HUES64 (cell line): ENCODE results near the gene TOM1.

Source experiments
- H3K27ac ChIP-seq: 2 replicates; pipeline ENCODE4 v1.7.0; 2013; ENCODE audit warnings: low read depth, low read length, inconsistent platforms
- H3K27me3 ChIP-seq: 2 replicates; pipeline ENCODE4 v1.6.1; 2013; ENCODE audit warnings: mild to moderate bottlenecking, low read length; ENCODE audit not compliant: insufficient read depth
- H3K36me3 ChIP-seq: 2 replicates; pipeline ENCODE4 v1.6.1; 2013; ENCODE audit warnings: mild to moderate bottlenecking, low read length; ENCODE audit not compliant: insufficient read depth
- H3K4me1 ChIP-seq: 2 replicates; pipeline ENCODE4 v1.6.1; 2013; ENCODE audit warnings: mild to moderate bottlenecking, low read length, moderate library complexity; ENCODE audit not compliant: insufficient read depth
- H3K4me3 ChIP-seq: 2 replicates; pipeline ENCODE4 v1.5.1; 2013; ENCODE audit warnings: mild to moderate bottlenecking, low read length, moderate library complexity
- H3K9ac ChIP-seq: 2 replicates; pipeline ENCODE4 v1.6.1; 2013; ENCODE audit warnings: mild to moderate bottlenecking, low read depth, low read length
- H3K9me3 ChIP-seq: 2 replicates; pipeline ENCODE4 v1.6.1; 2013; ENCODE audit warnings: low read depth, low read length; ENCODE audit not compliant: insufficient read depth
- WGBS: fragments of 150-250, 120-280 bp; methylation state at CpG from one replicate; pipeline ENCODE4 v1.1.7; 2013; ENCODE audit warnings: missing lambda C conversion rate; 5-methylcytosine and 5-hydroxymethylcytosine counted together

The TOM1 gene

DNA sequence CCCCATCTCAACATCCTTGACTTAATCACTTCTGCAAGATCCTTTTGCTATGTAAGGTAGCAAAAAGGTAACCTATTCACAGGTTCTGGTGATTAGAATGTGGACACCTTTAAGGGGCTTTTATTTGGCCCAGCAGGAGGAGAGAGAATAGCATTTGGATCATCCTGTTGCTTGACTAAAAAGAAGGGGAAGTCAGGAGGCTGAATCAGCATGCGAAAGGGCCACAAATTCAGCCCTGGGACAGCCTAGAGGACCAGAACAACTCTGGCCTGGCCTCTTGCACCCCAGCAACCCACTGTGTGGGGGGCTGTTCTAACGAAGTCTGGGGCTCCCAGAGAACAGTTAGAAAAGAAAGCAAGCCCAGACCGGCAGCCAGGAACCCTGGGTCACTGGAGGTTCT, 78.0 kb downstream of the TOM1 start:
- Histone ChIP-seq H3K4me3 (no peak overlapping the region), H3K9me3 (no peaks in the 10 kb centered on the region), H3K9ac (peak overlapping the region; percentile 35; the same call in 1 of the 2 replicates), H3K36me3 (no peaks in the 10 kb centered on the region), H3K27me3 (0 out of 2 replicates have a peak, but pooled peaks cover 6% of the 10 kb centered on the region), H3K4me1 (peaks cover 52% of the 10 kb centered on the region), H3K27ac (peak overlapping the region; percentile 95)
- WGBS = 25% methylated on average over 3 of the region's 3 CpGs

DNA sequence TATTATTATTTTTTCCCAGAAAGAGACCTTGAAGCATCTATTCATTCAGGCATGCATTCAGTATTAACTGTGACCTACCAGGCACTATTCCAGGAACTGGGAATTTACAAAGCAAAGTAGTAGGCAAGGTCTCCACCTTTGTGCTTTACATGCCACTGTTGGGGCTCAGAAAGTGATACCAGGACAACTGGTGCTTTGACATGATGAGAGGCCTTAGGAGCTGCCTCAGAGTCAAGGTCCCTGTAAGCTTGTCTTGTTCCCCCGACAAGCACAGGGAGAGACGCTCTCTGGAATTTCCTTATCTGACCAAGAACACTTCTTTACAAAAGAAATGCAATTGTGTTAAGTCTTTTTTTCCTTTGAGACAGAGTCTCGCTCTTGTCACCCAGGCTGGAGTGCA, 78.9 kb downstream of the TOM1 start:
- Histone ChIP-seq H3K27me3 (0 out of 2 replicates have a peak, but pooled peaks cover 6% of the 10 kb centered on the region), H3K27ac (peak overlapping the region; percentile 95), H3K4me1 (peaks cover 52% of the 10 kb centered on the region), H3K9ac (no peak overlapping the region), H3K36me3 (peaks cover 7% of the 10 kb centered on the region; the same call in 1 of the 2 replicates), H3K4me3 (no peak overlapping the region), H3K9me3 (no peaks in the 10 kb centered on the region)
- WGBS = 74% methylated on average over 3 of the region's 3 CpGs

DNA sequence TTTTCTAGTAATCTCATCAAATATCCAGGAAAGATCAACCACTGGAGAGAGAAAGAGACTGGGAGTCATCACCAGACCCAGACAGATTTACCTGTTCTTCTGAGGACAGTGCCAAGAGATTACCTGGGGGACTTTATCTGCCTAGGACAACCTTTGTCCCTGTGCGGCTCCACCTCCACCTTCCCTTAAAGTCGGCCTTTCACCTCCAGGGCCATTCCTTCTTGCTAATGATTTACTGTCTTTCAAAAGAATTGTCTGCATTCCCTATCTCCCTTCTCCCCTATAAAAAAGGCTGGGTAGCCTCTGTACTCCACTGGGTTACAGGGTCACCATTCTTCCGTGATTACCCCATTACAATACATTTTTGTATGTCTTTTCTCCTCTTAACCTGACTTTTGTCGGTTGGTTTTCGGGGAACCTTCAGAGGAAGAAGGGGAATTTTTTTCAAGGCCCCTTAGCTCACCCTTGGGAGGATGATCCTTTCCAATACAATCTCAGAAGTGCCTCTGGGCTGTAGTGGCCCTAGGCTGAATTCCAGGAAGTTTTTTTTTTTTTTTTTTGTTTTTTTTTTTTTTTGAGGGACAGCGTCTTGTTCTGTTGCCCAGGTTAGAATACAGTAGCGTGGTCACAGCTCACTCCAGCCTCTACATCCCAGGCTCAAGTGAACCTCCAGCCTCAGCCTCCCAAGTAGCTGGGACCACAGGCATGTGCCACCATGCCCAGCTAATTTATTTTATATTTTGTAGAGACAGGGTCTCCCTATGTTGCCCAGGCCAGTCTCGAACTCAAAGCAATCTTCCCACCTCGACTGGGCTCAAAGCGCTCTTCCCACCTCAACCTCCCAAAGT, 79.7 kb downstream of the TOM1 start:
- Histone ChIP-seq H3K4me1 (peaks cover 52% of the 10 kb centered on the region), H3K9ac (no peak overlapping the region), H3K36me3 (peaks cover 10% of the 10 kb centered on the region; the same call in 1 of the 2 replicates), H3K4me3 (no peak overlapping the region), H3K27ac (peak overlapping the region; percentile 95), H3K27me3 (0 out of 2 replicates have a peak, but pooled peaks cover 6% of the 10 kb centered on the region), H3K9me3 (no peaks in the 10 kb centered on the region)
- WGBS = 78% methylated on average over 10 of the region's 10 CpGs

- peaks cover 52% of the 10 kb centered on the region for H3K4me1 ChIP-seq
- WGBS = 91% methylated on average over 6 of the region's 6 CpGs
These were observed 80.3 kb downstream of the TOM1 start for GRCh38 chr22:35380013-35380412.

DNA sequence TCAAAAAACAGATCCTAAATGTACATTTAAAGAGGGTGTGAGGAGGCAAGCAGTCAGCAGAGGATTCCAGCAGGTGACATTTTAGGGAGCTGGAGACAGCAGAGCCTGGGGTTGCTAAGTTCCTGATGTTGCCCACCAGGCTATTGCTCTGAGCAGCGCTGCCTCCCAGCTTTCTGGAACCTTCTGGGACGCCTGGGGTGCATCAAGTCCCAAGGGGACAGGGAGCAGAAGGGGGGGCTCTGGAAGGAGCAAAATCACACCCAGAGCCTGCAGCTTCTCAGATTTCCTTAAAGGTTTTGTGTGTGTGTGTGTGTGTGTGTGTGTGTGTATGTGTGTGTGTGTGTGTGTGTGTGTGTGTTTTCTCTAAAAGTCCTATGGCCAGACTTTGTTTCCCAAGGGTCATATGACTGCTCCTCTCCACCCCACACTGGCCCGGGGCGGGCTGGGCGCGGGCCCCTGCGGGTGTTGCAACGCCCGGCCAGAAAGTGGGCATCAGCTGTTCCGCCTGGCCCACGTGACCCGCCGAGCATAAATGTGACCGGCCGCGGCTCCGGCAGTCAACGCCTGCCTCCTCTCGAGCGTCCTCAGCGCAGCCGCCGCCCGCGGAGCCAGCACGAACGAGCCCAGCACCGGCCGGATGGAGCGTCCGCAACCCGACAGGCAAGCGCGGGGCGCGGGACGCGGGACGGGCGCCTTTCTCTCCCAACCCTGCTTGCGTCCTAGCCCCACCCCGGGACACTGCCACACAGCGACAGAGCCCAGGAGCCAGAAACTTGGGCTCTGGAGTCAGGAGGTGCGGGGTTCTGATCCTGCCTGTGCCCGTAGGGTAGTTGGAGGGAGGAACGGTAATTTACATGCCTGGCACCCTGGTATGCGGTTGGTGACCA, 81.1 kb downstream of the TOM1 start, which contains the start of gene HMOX1:
Gene HMOX1 (plus strand): TSS at position 560 of the 887 bp plus-strand sequence. CDS start 78 bp downstream, at position 638.
- Histone ChIP-seq H3K4me1 (peaks cover 44% of the 10 kb centered on the region), H3K27me3 (0 out of 2 replicates have a peak, but pooled peaks cover 6% of the 10 kb centered on the region), H3K4me3 (peak within 1 kb of the TSS; percentile 64), H3K27ac (no peak within 1 kb of the TSS), H3K9me3 (no peaks in the 10 kb centered on the region), H3K36me3 (peaks cover 11% of the 10 kb centered on the region; the same call in 1 of the 2 replicates), H3K9ac (peak within 1 kb of the TSS; percentile 50)
- WGBS = 6% methylated on average over 47 of the region's 47 CpGs

More at GRCh38 chr22:35380013-35380412, 80.3 kb downstream of the TOM1 start:
- Histone ChIP-seq H3K36me3 (peaks cover 11% of the 10 kb centered on the region; the same call in 1 of the 2 replicates), H3K27me3 (0 out of 2 replicates have a peak, but pooled peaks cover 6% of the 10 kb centered on the region), H3K9me3 (no peaks in the 10 kb centered on the region), H3K9ac (no peak overlapping the region), H3K27ac (no peak overlapping the region), H3K4me3 (no peak overlapping the region)

GRCh38 chr22:35381424-35382009, 81.8 kb downstream of the TOM1 start:
- 0 out of 2 replicates have a peak, but pooled peaks cover 6% of the 10 kb centered on the region for H3K27me3 ChIP-seq
- peaks cover 38% of the 10 kb centered on the region for H3K4me1 ChIP-seq
- H3K27ac ChIP-seq = no peak overlapping the region
- H3K4me3 ChIP-seq = peak overlapping the region; percentile 64
- peak overlapping the region; percentile 50 for H3K9ac ChIP-seq
- WGBS = 80% methylated on average over 5 of the region's 5 CpGs
- no peaks in the 10 kb centered on the region for H3K9me3 ChIP-seq
- peaks cover 14% of the 10 kb centered on the region; the same call in 1 of the 2 replicates for H3K36me3 ChIP-seq

DNA sequence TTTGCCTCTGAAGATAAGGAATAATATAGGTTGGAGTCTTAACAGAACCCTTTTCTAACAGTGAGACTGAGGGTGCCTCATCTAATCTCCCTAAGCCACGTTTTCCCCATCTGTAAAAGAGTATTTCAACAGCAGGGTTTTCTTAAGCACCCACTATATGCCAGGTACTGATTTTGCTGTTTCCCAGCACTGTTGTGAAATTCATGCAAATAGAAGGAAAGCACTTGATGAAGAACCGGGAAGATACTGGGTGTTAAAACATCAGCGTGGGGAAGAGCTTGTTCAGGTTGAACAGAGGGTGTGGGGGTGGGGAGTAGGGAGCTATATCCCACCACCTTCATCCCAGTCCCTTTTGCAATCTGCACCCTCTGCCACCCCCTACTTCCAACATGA, 84.0 kb downstream of the TOM1 start:
- Histone ChIP-seq H3K36me3 (peaks cover 23% of the 10 kb centered on the region), H3K9ac (no peak overlapping the region), H3K4me3 (no peak overlapping the region), H3K9me3 (no peaks in the 10 kb centered on the region), H3K27me3 (0 out of 2 replicates have a peak, but pooled peaks cover 6% of the 10 kb centered on the region), H3K27ac (no peak overlapping the region), H3K4me1 (peaks cover 20% of the 10 kb centered on the region)
- 85% methylated on average over 3 of the region's 3 CpGs for WGBS

DNA sequence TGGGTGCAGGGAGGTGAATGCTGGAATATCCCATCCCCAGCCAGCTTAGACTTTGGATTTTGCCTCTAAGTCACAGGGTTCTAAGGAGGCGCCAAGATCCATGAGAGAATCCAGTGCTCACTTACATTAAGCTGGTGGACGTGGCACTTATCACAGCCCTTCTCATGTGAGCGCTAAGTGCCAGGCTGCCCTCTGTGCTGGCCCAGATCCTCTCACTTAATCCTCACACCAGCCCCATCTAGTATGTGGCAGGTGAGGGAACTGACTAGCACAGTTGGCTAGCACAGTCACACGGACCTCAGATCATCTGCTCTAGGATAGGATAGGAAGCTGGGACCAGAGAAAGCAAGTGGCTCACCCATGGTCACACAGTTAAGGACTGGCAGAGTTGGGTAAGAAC, 84.8 kb downstream of the TOM1 start:
- peaks cover 23% of the 10 kb centered on the region for H3K36me3 ChIP-seq
- H3K9me3 ChIP-seq = no peaks in the 10 kb centered on the region
- peaks cover 11% of the 10 kb centered on the region for H3K4me1 ChIP-seq
- no peak overlapping the region for H3K4me3 ChIP-seq
- no peak overlapping the region for H3K9ac ChIP-seq
- H3K27ac ChIP-seq = no peak overlapping the region
- WGBS = 92% methylated on average over 4 of the region's 4 CpGs
- H3K27me3 ChIP-seq = 0 out of 2 replicates have a peak, but pooled peaks cover 6% of the 10 kb centered on the region

DNA sequence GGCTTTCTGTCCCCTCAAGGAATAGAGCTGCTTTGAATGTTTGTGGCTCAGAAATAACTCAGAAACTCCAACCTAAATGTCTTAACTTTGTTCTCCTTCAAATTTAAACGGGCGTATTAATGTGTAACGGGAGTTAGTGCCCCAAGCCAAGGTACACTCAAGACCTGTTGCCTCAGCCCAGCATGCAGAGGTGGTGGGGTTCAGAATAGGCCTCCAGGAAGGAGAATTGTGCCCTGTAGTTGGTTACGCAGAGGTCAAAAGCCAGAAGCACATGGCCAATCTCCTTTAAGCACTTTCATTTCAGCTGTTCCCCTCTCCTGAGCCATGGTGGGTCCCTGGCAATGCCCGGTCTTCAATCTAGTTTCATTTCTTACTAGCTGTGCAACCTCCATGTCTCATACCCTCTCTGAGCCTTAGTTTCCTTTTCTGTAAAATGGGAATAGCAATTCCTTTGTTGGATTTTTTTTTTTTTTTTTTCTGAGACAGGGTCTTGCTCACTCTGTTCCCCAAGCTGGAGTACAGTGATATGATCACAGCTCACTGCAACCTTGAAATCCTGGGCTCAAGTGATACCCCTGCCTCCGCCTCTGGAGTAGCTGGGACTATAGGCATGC, 85.4 kb downstream of the TOM1 start:
- Histone ChIP-seq H3K27ac (no peak overlapping the region), H3K27me3 (0 out of 2 replicates have a peak, but pooled peaks cover 6% of the 10 kb centered on the region), H3K9me3 (no peaks in the 10 kb centered on the region), H3K4me1 (peaks cover 11% of the 10 kb centered on the region), H3K36me3 (peaks cover 28% of the 10 kb centered on the region), H3K9ac (no peak overlapping the region), H3K4me3 (no peak overlapping the region)
- WGBS = 94% methylated on average over 6 of the region's 6 CpGs

GRCh38 chr22:35386670-35387288, 87.1 kb downstream of the TOM1 start:
- Histone ChIP-seq H3K9me3 (no peaks in the 10 kb centered on the region), H3K4me1 (no peaks in the 10 kb centered on the region)
- WGBS = 96% methylated on average over 19 of the region's 19 CpGs

More at GRCh38 chr22:35386670-35387288, 87.1 kb downstream of the TOM1 start:
- H3K27ac ChIP-seq = no peak overlapping the region
- no peak overlapping the region for H3K4me3 ChIP-seq
- no peaks in the 10 kb centered on the region for H3K27me3 ChIP-seq
- peaks cover 32% of the 10 kb centered on the region for H3K36me3 ChIP-seq
- H3K9ac ChIP-seq = no peak overlapping the region
